Left colon (tissue), 2 donors: ENCODE data around the gene DLL4. TPM values are rescaled to one million over a fixed set of nuclear protein-coding genes. Genes with fewer than 3 reads are reported as not detected.

Experiments
- ATAC-seq: fragments of 200-7000 bp; cut with Tn5 transposase; one replicate; pipeline ENCODE4 v1.9.1; 2020; ENCODE audit warnings: mild to moderate bottlenecking, moderate library complexity
- DNase-seq, 2 donors: peaks; one replicate each; pipeline ENCODE4 v3.0.0-alpha.2; 2020
- intact Hi-C, 2 donors: fragments of 100-400 bp; cut with DNase I in 1 of 2; cut with micrococcal nuclease in 1 of 2; formaldehyde crosslinking; loops; one replicate each; pipeline versions ENCODE4 v1.11.2 to v1.14.0; 2022; cut with DNase I, micrococcal nuclease
- total RNA-seq, 2 donors: library from RNA; stranded (reverse); fragmentation: NEBNext Ultra II Directional; extraction: Animal tissue kit (Norgen Biotek cat#: 25700); gene quantifications; one replicate each; pipeline ENCODE4 v1.2.1, GENCODE V29; 2021
- donor health status: DM: no; HTN: no; CAD: no.
- donor health status: DM: yes; HTN: yes; CAD: no.

Gene DLL4
- total RNA-seq, 2 donors from 2014 or later: 14.0 to 15.9 TPM

DNA sequence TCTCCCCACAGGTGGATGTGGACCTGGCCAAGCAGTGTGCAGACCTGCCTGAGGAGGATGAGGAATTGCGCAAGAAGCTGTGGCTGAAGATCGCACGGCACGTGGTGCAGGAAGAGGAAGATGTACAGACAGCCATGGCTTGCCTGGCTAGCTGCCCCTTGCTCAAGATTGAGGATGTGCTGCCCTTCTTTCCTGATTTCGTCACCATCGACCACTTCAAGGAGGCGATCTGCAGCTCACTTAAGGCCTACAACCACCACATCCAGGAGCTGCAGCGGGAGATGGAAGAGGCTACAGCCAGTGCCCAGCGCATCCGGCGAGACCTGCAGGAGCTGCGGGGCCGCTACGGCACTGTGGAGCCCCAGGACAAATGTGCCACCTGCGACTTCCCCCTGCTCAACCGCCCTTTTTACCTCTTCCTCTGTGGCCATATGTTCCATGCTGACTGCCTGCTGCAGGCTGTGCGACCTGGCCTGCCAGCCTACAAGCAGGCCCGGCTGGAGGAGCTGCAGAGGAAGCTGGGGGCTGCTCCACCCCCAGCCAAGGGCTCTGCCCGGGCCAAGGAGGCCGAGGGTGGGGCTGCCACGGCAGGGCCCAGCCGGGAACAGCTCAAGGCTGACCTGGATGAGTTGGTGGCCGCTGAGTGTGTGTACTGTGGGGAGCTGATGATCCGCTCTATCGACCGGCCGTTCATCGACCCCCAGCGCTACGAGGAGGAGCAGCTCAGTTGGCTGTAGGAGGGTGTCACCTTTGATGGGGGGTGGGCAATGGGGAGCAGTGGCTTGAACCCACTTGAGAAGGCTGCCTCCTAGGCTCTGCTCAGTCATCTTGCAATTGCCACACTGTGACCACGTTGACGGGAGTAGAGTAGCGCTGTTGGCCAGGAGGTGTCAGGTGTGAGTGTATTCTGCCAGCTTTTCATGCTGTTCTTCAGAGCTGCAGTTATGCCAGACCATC, 26.3 kb upstream of the DLL4 start:
- no peak for DNase-seq
- intact Hi-C loops: loop anchor here (5.0 to 10.0 kb wide), 2 partner anchors 282 to 284 kb away; no protein-coding TSS in a partner anchor

DNA sequence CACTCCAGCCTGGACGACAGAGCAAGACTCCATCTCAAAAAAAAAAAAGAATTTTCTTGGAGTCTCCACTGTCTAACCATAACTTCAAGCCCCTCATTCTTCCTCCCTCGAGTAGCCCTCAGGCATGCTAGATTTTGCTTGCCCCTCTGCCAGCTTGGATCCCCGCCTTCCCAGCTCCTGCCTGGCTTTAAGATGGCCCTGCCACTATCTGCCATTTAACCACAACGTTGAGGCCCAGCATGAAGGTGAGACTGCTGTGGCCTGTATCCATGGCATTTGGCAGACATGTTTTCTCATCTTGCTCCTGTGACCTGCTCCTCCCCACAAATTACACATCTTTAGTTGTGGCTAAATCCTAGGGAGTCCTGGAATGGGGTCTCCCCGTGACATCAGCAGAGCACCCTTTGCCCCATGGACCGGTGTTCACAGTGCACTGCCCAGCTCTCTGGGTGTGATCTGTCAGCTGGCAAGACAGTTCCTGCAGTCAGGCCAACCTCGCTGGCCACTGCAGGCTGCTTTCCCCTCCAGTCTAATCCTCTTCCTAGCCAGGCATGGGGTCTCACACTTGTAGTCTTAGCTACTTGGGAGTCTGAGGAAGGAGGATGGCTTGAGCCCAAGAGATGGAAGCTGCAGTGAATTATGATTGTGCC, 24.5 kb upstream of the DLL4 start:
- ATAC-seq (no peak), DNase-seq (no peak)
- intact Hi-C loops: loop anchor here (5.0 to 10.0 kb wide), 2 partner anchors 280 to 283 kb away; no protein-coding TSS in a partner anchor

More for the DNA sequence above, 26.3 kb upstream of the DLL4 start:
- ATAC-seq: no peak

DNA sequence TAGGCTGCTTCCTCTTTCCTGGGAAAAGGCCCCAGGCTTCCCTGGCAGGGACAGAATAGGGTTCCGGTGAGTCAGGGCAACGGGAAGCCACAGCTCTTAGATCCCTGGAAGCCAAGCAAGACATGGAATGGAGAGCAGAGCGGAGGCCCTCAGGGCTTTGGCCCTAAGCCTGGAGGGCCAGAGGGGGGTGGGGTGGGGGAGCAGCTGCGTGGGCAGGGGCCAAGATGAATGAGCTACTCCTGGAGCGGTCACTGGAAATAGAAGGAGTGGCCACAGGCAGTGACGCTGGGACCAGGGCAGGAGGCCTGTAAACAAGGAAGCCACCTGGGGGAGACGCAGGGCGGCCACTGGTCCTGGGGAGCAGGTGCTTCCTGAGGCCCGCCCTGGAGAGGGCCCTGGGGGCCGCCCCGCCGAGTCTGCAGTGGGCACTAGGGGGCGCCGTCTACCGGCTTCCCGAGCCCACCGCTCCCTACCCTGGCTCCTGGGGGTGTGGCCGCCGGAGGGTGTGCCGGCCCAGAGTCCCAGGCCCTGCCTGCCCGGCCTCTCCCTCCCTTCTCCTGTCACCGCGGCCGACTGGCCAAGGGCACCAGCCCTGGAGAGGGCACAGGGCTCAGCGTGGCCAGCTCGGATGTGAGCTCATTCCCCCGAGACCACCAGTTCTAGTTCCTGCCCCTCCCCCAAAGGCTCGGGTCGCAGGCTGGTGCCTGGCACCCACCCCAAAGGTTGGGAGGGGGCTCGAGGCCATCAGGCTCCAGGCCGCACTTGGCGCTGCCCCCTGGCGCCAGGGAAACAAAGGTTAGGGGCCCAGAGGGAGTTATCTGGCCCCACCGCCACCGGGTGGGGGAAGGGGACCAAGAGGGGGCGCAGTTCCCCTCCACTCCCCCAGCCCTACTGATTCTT, 22.8 kb upstream of the DLL4 start:
- intact Hi-C loops: loop anchor here (2.0 to 10.0 kb wide), 2 partner anchors 112 to 278 kb away; no protein-coding TSS in a partner anchor
- DNase-seq (peak; percentile 95 to 96), ATAC-seq (peak; percentile 80)

DNA sequence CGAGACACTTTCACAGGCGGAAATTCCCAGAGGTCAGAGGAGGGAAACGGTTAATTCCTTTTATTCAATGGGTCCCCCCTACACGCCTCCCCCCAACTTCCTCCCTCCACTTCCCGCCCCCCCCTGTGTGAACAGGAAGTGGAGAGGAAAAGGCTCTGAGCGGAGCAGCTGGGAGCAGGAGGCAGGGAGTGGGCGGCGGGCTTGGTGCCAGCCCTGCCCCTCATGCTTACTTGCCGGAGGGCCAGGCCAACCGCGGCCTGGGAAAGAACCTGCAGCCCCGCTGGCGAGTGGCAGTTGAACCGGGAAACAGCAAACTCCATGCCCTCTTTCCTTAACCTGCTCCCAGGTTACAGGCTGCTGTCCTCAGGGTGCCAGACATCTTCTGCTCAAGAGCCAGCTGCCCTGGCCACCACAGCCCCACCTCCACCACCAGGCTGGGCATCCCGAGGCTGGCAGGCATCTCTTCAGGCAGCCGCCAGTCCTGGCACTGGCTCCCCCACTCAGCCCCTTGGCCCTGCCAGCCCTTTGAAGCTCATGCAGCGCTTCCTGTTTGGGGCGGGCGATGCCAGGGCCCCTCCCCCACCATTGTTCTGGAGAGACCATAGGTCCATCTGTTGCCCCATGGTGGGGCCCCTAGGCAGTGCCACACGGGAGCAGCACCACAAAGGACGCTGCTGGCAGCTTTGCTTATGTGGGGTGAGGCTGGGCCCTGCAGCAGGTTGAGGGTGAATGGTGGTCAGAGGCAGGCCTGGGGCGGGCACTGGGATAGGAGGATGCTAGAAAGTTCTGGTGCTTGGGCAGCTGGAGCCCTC, 21.9 kb upstream of the DLL4 start:
- DNase-seq (peak; percentile 82 to 84), ATAC-seq (peak; percentile 40)
- intact Hi-C loops: loop anchor here (2.0 to 10.0 kb wide), 2 partner anchors 112 to 278 kb away; no protein-coding TSS in a partner anchor

DNA sequence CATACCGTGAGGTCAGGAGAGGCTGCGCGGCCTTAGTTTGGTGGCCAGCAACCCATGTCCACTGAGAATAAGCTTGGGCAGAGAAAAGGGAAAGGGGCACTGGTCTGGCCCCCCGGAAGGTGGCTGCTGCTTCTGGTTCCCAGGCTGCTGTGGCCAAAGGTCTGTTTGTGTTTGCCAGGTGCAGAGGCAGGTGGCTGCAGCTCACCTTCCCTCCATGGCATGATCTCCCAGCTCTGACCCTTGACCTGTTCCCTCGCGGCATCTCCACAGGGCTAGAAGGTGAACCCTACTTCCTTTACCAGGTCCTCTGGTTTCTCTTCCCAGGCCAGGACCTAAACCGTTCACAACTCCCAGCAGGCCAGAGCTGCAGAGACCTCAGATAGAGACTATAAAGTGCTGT, 21.0 kb upstream of the DLL4 start:
- peak in 1 of 2 donors; percentile 48 for DNase-seq
- intact Hi-C loops: loop anchor here in 1 of 2 donors (10.0 kb wide), 1 partner anchor 277 kb away; no protein-coding TSS in a partner anchor
- peak; percentile 4 for ATAC-seq

DNA sequence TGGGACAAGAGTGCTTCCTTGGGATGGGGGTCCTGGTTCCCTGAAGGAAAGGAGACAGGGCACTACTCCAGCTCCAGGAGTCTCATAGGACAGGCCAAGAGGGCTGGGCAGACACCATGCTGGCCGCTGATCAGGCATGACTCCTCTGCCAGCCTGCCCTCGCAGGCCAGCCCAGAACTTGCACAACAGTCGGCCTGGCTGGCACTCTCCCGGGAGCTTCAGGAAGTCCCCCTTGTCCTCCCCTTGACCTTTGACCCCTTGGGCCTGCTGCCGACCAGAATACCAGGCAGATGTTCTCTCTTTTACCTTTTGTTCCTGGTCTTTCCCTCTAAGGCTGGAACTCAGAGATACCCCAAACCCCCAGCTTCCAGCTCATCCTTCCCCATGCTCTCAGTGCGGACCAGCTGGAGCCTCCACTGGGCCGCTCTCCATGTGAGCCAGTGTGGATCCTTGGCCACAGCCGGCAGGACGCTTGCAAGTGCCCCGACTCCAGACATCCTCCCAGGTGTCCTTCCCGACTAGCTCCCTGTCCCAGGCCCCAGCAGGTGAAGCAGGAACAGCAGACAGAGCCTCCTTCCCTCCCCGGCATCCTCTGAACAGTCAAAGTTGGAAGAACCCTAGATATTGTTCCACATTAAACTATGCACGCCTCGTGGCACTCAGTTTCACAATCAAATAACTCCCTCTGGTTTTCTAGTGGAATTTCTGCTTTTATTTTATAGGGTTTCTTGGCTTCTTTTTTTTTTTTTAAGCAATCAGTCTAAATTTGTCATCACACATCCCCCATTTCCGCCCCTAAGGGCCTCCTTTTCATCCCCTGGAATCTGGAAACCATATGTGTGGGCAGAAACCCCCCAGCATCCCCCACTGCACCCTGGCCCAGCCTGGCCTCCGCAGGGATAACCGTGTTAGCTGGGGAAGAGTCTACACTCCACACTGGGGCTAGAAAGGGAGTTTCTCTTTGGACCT, 19.2 kb upstream of the DLL4 start:
- DNase-seq: no peak
- intact Hi-C loops: loop anchor here in 1 of 2 donors (10.0 kb wide), 1 partner anchor 275 kb away; no protein-coding TSS in a partner anchor
- no peak for ATAC-seq

DNA sequence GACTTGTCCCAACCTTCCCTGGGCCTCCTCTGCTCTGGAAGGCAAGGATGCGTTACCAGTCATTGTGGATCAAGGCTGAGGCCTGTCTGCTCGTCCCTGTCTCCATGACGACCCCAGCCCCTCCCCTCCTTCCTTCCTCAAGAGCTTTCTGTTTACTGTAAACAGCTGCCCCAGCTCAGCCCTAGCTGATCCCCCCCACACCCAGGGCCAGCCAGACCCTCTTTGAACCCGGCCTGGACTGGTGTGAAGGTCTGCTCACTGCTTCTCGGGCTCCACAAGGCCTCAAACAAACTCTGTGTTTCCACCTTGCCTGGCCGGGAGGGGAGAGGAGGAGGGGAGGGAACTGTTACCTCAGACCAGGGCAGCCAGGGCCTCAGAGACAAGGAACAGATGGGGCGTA, 18.0 kb upstream of the DLL4 start:
- intact Hi-C loops: no loop called here
- no peak for ATAC-seq
- no peak for DNase-seq

DNA sequence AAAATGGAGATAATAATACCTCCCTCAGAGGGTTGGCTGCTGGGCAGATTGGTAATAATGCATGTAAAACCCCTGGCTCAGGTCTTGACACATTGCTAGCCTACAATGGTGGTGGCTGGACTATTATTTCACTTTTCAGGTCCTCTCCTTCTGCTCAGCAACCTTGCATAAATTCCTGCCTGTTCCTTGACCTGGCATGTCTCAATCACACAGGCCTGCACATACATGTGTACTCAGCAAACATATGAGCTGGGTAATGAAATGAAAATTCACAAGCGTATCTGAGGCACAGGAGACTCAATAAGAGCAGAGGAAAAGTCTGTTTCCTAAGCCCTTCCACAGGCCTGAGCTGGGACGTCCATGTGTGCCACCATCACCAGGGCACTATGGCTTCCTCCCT, 17.4 kb upstream of the DLL4 start:
- DNase-seq (no peak), ATAC-seq (no peak)
- intact Hi-C loops: no loop called here

DNA sequence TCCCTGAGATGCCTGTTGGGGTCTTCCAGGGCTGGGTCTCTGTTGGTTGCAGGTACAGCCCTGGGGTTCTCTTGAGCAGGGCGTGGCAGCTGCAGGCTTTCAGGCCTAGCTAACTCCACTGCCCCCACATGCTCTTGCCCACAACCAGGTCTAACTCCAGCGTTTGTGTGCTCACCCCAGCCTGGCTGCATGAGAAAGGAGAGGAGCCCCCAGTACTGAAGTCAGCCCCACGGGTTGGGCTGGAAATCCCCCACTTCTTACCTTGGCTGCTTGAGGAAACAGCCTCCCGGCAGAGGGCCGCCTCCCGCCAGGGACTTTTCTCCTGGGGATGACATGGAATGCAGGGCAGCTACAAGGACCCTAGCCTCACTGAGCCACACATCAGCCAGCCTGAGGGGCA, 16.7 kb upstream of the DLL4 start:
- DNase-seq (no peak), ATAC-seq (no peak)
- intact Hi-C loops: no loop called here

DNA sequence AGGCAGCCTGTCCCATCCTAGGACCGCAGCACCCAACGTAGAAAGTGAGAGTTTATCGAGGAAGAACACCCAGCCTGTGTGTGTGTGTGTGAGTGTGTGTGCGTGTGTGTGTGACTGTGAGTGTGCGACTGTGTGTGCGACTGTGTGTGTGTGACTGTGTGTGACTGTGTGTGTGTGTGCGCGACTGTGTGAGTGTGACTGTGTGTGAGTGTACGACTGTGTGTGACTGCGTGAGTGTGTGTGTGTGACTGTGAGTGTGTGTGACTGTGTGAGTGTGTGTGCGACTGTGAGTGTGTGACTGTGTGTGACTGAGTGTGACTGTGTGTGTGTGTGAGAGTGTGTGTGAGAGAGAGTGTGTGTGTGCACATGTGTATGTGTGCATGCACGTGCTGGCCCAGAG, 15.1 kb upstream of the DLL4 start:
- ATAC-seq (no peak), DNase-seq (no peak)
- intact Hi-C loops: no loop called here

DNA sequence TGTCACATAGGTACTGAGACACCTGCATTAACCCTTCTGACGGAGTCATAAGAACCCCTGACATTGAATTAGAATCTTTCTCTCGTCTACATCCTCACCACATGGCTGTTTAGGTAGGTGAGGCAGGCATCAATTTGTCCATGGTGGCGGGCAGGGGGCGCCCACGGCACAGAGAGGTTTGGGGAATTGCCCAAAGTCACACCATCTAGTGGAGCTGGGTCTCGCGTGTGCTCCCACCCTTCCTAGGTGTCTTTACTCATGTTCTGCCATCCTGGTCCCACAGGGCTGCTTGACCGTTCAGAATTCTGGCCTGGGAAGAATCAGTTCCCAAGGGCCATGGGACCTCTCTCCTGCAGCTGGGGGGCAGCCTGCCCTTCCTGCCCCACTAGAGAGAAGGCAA, 14.7 kb upstream of the DLL4 start:
- DNase-seq (no peak), ATAC-seq (no peak)
- intact Hi-C loops: no loop called here

DNA sequence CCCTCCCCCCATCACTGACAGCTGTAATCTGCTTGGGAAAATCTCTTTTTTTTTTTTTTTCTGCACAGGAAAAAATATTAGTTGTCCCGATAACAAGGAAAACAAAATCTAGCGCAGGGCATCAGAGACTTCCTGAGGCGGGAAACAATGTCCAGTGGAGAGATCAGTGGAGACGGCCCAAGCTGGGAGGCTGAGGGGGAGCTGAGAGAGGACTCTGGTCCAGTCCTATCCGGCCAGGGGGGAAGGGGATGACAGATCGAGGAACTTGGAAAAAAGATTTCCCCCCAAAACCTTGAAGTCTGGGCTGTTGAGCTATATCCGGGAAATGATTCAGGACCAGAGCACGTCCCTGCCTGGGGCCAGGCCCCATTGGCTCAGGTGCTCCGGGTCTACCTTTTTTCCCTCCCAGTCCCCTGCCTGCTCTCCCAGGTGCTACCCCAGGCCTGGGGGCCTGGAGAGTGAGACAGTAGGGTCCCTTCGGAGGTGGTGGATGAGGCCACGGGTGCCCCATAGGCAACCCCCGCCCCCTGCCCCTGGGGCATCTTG, 14.0 kb upstream of the DLL4 start:
- intact Hi-C loops: no loop called here
- no peak for DNase-seq
- ATAC-seq: no peak

DNA sequence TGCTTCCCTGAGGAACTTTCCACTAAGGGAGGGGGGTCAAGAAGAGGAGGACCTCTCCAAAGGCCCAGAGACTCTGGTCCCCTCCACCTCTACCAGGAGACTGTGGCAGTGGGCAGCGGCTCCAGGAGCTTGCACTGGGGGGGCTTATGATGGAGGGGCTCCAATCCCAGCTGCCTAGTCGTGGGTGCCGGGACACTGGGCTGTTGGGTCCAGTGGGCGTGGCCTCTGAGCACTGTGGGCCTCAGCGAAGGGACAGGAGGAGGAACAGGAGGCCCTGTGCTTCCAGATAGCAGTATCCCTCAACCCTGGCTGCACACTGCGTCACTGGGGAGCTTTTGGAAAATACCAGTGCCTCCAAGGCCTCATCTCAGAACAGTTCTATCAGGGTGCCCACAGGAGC, 13.5 kb upstream of the DLL4 start:
- intact Hi-C loops: no loop called here
- no peak for ATAC-seq
- no peak for DNase-seq

DNA sequence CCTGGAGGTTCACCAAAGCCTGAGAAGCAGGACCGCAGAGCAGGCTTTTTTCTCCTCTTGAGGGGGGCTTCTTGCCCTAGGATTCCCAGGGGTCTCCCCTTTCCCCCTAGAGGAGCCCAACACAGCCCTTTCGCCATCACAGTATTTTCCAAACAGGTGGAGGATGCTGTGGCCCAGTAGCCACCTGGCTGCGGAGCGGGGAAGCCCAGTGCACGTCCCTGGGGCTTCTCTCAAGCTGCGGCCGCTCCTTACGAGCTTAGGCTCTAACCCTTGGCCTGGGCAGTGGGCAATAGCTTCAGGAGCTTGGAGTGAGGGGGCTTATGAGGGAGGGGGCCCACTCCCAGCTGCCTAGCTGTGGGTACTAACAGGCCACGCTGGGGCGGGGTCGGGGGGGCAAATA, 11.6 kb upstream of the DLL4 start:
- intact Hi-C loops: no loop called here
- no peak for DNase-seq
- ATAC-seq: no peak

DNA sequence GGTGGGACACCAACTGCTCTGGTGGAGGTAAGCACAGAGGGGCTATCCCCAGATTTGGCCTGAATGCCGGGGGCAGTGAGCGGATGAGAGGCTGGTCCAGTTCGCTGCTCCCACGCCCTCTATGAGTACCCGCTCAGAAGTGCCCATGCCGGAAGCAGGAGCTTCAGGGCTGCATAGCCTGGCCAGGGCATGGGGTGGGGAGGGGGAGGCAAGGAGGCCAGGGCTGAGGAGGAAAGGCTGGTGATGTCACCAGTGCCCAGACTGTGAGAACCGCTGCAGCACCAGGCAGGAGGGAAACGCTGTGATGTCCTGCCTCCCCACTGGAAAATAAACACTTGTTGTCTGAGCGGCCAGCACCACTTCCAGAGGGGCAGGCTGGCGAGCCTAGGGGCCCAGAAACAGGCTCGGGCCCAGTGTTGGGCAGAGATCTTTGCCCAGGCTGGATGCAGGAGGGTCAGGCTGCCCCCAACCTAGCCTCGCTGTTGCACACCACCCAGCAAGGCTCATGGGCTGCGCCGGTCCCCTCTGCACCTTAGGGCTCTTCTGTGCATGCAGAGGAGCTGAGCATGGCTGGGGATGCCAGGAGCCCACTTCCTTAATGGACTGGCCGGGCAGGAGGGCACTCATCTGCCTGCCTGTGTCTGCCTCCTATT, 10.9 kb upstream of the DLL4 start:
- intact Hi-C loops: no loop called here
- DNase-seq: no peak
- peak; percentile 22 for ATAC-seq

DNA sequence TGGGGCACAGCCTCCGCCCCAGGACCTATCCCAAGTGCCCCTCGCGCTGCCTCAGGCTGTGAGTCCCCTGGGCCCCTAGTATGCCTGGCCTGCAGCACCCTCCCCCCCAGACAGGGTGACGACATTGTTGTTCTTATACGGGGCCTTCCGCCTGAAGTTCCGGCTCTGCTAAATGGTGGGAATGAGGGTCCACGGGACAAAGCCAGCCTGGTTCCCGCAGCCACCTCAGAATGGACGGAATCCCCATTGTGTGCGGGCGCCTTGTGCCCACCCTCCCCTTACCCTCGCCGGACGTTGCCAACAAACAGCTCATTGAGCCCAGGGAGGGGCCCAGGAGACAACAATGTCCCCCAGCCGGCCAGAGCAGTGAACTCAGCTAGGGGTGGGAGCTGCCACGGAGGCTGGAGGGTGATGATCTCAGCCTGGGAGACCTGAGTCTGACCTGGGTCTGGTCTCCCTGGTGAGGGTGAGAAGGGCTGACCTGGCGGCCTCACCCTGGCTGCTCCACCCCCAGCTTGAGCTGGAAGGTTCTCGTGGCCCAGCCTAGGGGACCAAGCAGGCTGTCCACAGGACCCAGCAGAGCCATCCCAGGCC, 10.2 kb upstream of the DLL4 start:
- ATAC-seq: no peak
- DNase-seq: no peak
- intact Hi-C loops: no loop called here
